H9 (cell line): ENCODE measurements around the gene EML2. TPM values are rescaled to one million over a fixed set of nuclear protein-coding genes. Genes with fewer than 3 reads are reported as not detected.
A peak's percentile ranks its signal among the peaks of the same experiment; 100 is the strongest.

Experiments used
- DNase-seq: peaks from one replicate; pipeline ENCODE4 v3.0.0-alpha.2; 2017
- H2AFZ ChIP-seq: one replicate; pipeline ENCODE4 v1.6.1; 2013; ENCODE audit warnings: mild to moderate bottlenecking, low read length, control low read depth, moderate library complexity
- H2AK5ac ChIP-seq: 2 replicates; pipeline ENCODE4 v1.6.1; 2013; ENCODE audit warnings: low read length, control low read depth, mixed read lengths; ENCODE audit not compliant: insufficient read length
- H2BK120ac ChIP-seq: one replicate; pipeline ENCODE4 v1.6.1; 2013; ENCODE audit warnings: low read depth, mild to moderate bottlenecking, low read length, control low read depth, inconsistent platforms; ENCODE audit not compliant: poor library complexity, severe bottlenecking
- H2BK12ac ChIP-seq: 2 replicates; pipeline ENCODE4 v1.6.1; 2013; ENCODE audit warnings: low read length, control low read depth, mixed read lengths, low read depth; ENCODE audit not compliant: insufficient read length
- H2BK15ac ChIP-seq: 2 replicates; pipeline ENCODE4 v1.6.1; 2013; ENCODE audit warnings: low read depth, low read length, control low read depth
- H2BK20ac ChIP-seq: one replicate; pipeline ENCODE4 v1.6.1; 2013; ENCODE audit warnings: low read depth, mild to moderate bottlenecking, low read length, control low read depth, inconsistent platforms; ENCODE audit not compliant: poor library complexity, severe bottlenecking
- H2BK5ac ChIP-seq: 2 replicates; pipeline ENCODE4 v1.6.1; 2013; ENCODE audit warnings: low read length, control low read depth, mixed read lengths; ENCODE audit not compliant: insufficient read length
- H3K14ac ChIP-seq: 2 replicates; pipeline ENCODE4 v1.6.1; 2013; ENCODE audit warnings: low read length, control low read depth; ENCODE audit not compliant: insufficient read depth
- H3K18ac ChIP-seq: 2 replicates; pipeline ENCODE4 v1.6.1; 2013; ENCODE audit warnings: low read depth, mild to moderate bottlenecking, mixed read lengths, low read length, control low read depth; ENCODE audit not compliant: insufficient read length
- H3K23ac ChIP-seq: 2 replicates; pipeline ENCODE4 v1.6.1; 2013; ENCODE audit warnings: low read length, control low read depth, mixed read lengths, low read depth; ENCODE audit not compliant: insufficient read length
- H3K23me2 ChIP-seq: 2 replicates; pipeline ENCODE4 v1.6.1; 2013; ENCODE audit warnings: low read depth, mild to moderate bottlenecking, mixed read lengths, low read length, control low read depth; ENCODE audit not compliant: insufficient read length, poor library complexity, severe bottlenecking
- H3K27ac ChIP-seq: 2 replicates; pipeline ENCODE4 v1.5.1; 2013; ENCODE audit warnings: low read length, control low read depth, mixed read lengths, low read depth; ENCODE audit not compliant: insufficient read length
- H3K27me3 ChIP-seq: 2 replicates; pipeline ENCODE4 v1.6.1; 2013; ENCODE audit warnings: low read length, control low read depth, inconsistent platforms; ENCODE audit not compliant: insufficient read depth
- H3K4ac ChIP-seq: 2 replicates; pipeline ENCODE4 v1.6.1; 2013; ENCODE audit warnings: low read depth, mild to moderate bottlenecking, control low read depth, inconsistent platforms, low read length, moderate library complexity
- H3K4me1 ChIP-seq: 2 replicates; pipeline ENCODE4 v1.6.1; 2013; ENCODE audit warnings: low read length, control low read depth, inconsistent platforms; ENCODE audit not compliant: insufficient read depth
- H3K4me2 ChIP-seq: 2 replicates; pipeline ENCODE4 v1.6.1; 2013; ENCODE audit warnings: low read length, control low read depth, mixed read lengths; ENCODE audit not compliant: insufficient read length, insufficient read depth
- H3K56ac ChIP-seq: 2 replicates; pipeline ENCODE4 v1.6.1; 2013; ENCODE audit warnings: low read depth, mild to moderate bottlenecking, mixed read lengths, low read length, control low read depth; ENCODE audit not compliant: insufficient read length
- H3K79me1 ChIP-seq: 2 replicates; pipeline ENCODE4 v1.6.1; 2013; ENCODE audit warnings: low read depth, mild to moderate bottlenecking, moderate library complexity, low read length, control low read depth, inconsistent platforms; ENCODE audit not compliant: insufficient read depth, poor library complexity, severe bottlenecking
- H3K79me2 ChIP-seq: 2 replicates; pipeline ENCODE4 v1.6.1; 2013; ENCODE audit warnings: low read length, control low read depth, inconsistent platforms; ENCODE audit not compliant: insufficient read depth
- H3K9ac ChIP-seq: 2 replicates; pipeline ENCODE4 v1.6.1; 2013; ENCODE audit warnings: low read length, control low read depth, mixed read lengths; ENCODE audit not compliant: insufficient read length; ENCODE audit errors: extremely low read depth
- H3K9me3 ChIP-seq: one replicate; pipeline ENCODE4 v1.6.1; 2013; ENCODE audit warnings: low read depth, low read length, inconsistent platforms; ENCODE audit not compliant: control insufficient read depth
- H3T11ph ChIP-seq: one replicate; pipeline ENCODE4 v1.6.1; 2013; ENCODE audit warnings: mild to moderate bottlenecking, low read length, control low read depth, inconsistent platforms
- H4K20me1 ChIP-seq: one replicate; pipeline ENCODE4 v1.6.1; 2013; ENCODE audit not compliant: control insufficient read depth, insufficient read length, insufficient read depth
- H4K5ac ChIP-seq: 2 replicates; pipeline ENCODE4 v1.6.1; 2013; ENCODE audit warnings: low read depth, mild to moderate bottlenecking, mixed read lengths, low read length, control low read depth; ENCODE audit not compliant: insufficient read length
- H4K8ac ChIP-seq: replicated peaks from 2 replicates; pipeline ENCODE4 v1.6.1; 2013; ENCODE audit warnings: low read length, control low read depth, mixed read lengths, low read depth; ENCODE audit not compliant: insufficient read length
- H4K91ac ChIP-seq: 2 replicates; pipeline ENCODE4 v1.6.1; 2013; ENCODE audit warnings: low read depth, mild to moderate bottlenecking, moderate library complexity, mixed read lengths, low read length, control low read depth; ENCODE audit not compliant: insufficient read length
- H3K27ac Mint-ChIP-seq, 3 experiments: 2 replicates in 2 of 3; 3 replicates in 1 of 3; pipeline ENCODE4 v1.8.0; 2020 to 2021; ENCODE audit warnings: mixed read lengths in 3 of 3, mild to moderate bottlenecking in 1 of 3, moderate library complexity in 1 of 3
- H3K27me3 Mint-ChIP-seq: 2 replicates; pipeline ENCODE4 v1.8.0; 2021; ENCODE audit warnings: low read depth, mild to moderate bottlenecking, moderate library complexity, mixed read lengths
- H3K36me3 Mint-ChIP-seq, 3 experiments: 2 replicates in 2 of 3; 3 replicates in 1 of 3; pipeline ENCODE4 v1.8.0; 2020 to 2021; ENCODE audit warnings: low read depth in 3 of 3, mixed read lengths in 3 of 3; ENCODE audit not compliant: insufficient read depth in 1 of 3
- H3K4me1 Mint-ChIP-seq, 2 experiments: 2 replicates each; pipeline ENCODE4 v1.8.0; 2020; ENCODE audit warnings: mixed read lengths in 2 of 2
- H3K4me3 Mint-ChIP-seq, 2 experiments: 2 replicates in 1 of 2; 3 replicates in 1 of 2; pipeline ENCODE4 v1.8.0; 2020 to 2021; ENCODE audit warnings: mild to moderate bottlenecking in 2 of 2, mixed read lengths in 2 of 2, moderate library complexity in 1 of 2
- H3K9me3 Mint-ChIP-seq, 2 experiments: 2 replicates in 1 of 2; 3 replicates in 1 of 2; pipeline ENCODE4 v1.8.0; 2020; ENCODE audit warnings: mild to moderate bottlenecking in 2 of 2, mixed read lengths in 2 of 2, moderate library complexity in 1 of 2
- WGBS: extraction: QIAGEN DNeasy Blood & Tissue Kit; methylation state at CpG from one replicate; pipeline ENCODE4 v1.1.7; 2013; ENCODE audit warnings: missing lambda C conversion rate, low lambda C conversion rate, mixed read lengths; ENCODE audit not compliant: insufficient read length; ENCODE audit errors: extremely low coverage; 5-methylcytosine and 5-hydroxymethylcytosine counted together
- total RNA-seq: library from RNA; stranded (reverse); gene quantifications from 2 replicates; pipeline ENCODE4 v1.2.1, GENCODE V29; 2021
- TF ChIP-seq, protein P1 (sequence below): fragments of 200-600 bp; sonication (generic); conservative IDR thresholded peaks from 3 replicates; pipeline ENCODE4 v1.8.0; 2021; ENCODE audit warnings: antibody characterized with exemption, mild to moderate bottlenecking

EML2 gene
- total RNA-seq, 1 experiment from 2014 or later, result 22.6 TPM

DNA sequence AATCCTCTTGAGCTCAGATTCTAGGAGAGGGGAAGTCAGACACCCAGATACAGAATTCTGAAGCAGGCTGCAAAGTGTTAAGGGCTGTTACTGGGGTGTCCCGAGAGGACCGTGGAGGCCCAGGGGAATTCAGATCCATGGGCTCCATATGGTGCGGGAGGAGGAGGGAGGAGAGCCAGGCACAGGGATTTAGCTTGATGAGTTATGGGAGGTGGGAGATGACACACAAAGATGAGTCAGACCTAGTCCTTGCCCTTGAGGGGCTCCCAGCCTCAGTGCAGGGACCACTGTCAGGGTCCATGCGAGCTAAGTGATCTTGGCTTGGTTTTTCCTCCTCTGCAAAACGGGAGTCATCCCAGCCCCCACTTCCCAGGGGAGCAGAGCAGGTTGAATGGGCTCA lies 14.4 kb upstream of the EML2 start:
- no CpG with 5 or more reads among the region's 5 CpGs for whole genome bisulfite sequencing

More for the DNA sequence above, 14.4 kb upstream of the EML2 start:
- no peak overlapping the region for H3T11ph ChIP-seq
- no peaks in the 10 kb centered on the region for H3K9me3 ChIP-seq
- peak overlapping the region in 1 of 2 experiments; percentile 38; a peak in 1 of 5 replicates for H3K4me3 Mint-ChIP-seq
- H3K9ac ChIP-seq, result no peak overlapping the region
- no peak overlapping the region for H4K5ac ChIP-seq
- H3K4me1 Mint-ChIP-seq, result peaks cover 6 to 10% of the 10 kb centered on the region in 2 experiments; a peak in 3 of 4 replicates
- H3K27ac Mint-ChIP-seq, result peak overlapping the region in 1 of 3 experiments; percentile 46; a peak in 1 of 7 replicates
- H3K14ac ChIP-seq, result no peak overlapping the region
- no peak overlapping the region for H3K4ac ChIP-seq
- peaks cover 4% of the 10 kb centered on the region for H3K27me3 Mint-ChIP-seq
- H2BK5ac ChIP-seq, result no peak overlapping the region
- H3K36me3 Mint-ChIP-seq, result no peaks in the 10 kb centered on the region
- no peak overlapping the region for H3K27ac ChIP-seq
- H3K56ac ChIP-seq, result no peak overlapping the region
- no peak overlapping the region for H4K91ac ChIP-seq
- H2BK12ac ChIP-seq, result no peak overlapping the region
- TF ChIP-seq, protein P1, sequence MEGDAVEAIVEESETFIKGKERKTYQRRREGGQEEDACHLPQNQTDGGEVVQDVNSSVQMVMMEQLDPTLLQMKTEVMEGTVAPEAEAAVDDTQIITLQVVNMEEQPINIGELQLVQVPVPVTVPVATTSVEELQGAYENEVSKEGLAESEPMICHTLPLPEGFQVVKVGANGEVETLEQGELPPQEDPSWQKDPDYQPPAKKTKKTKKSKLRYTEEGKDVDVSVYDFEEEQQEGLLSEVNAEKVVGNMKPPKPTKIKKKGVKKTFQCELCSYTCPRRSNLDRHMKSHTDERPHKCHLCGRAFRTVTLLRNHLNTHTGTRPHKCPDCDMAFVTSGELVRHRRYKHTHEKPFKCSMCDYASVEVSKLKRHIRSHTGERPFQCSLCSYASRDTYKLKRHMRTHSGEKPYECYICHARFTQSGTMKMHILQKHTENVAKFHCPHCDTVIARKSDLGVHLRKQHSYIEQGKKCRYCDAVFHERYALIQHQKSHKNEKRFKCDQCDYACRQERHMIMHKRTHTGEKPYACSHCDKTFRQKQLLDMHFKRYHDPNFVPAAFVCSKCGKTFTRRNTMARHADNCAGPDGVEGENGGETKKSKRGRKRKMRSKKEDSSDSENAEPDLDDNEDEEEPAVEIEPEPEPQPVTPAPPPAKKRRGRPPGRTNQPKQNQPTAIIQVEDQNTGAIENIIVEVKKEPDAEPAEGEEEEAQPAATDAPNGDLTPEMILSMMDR, result no peak
- no peaks in the 10 kb centered on the region for H3K79me1 ChIP-seq
- H3K27me3 ChIP-seq, result no peaks in the 10 kb centered on the region
- no peak overlapping the region for H2BK120ac ChIP-seq
- DNase-seq, result no peak
- H3K4me1 ChIP-seq, result no peaks in the 10 kb centered on the region
- H3K23ac ChIP-seq, result no peak overlapping the region
- no peaks in the 10 kb centered on the region for H3K9me3 Mint-ChIP-seq
- no peak overlapping the region for H2BK20ac ChIP-seq
- no peak overlapping the region for H3K18ac ChIP-seq
- H4K20me1 ChIP-seq, result no peaks in the 10 kb centered on the region
- no peak overlapping the region for H3K4me2 ChIP-seq
- H4K8ac ChIP-seq, result peak overlapping the region; percentile 43
- no peak overlapping the region for H2BK15ac ChIP-seq
- H2AK5ac ChIP-seq, result no peak overlapping the region
- no peaks in the 10 kb centered on the region for H3K23me2 ChIP-seq
- H2AFZ ChIP-seq, result no peak overlapping the region
- no peaks in the 10 kb centered on the region for H3K79me2 ChIP-seq
